Peyer's patch (tissue), 4 donors: ENCODE measurements around the gene TPPP.

Experiments
- POLR2A ChIP-seq, 2 donors: fragments of 450-650 bp; IDR thresholded peaks; one replicate each; pipeline ENCODE4 v1.5.1; 2017; ENCODE audit warnings: antibody characterized with exemption in 2 of 2, mild to moderate bottlenecking in 2 of 2, moderate library complexity in 2 of 2
- TF ChIP-seq, protein P1 (sequence below), 6 experiments: fragments of 450-650 bp in 4 of 6; fragments of 200-600 bp in 2 of 6; sonication (generic) in 1 of 6; IDR thresholded peaks; one replicate each; pipeline ENCODE4 v1.5.1; 2017 to 2019; ENCODE audit warnings: antibody characterized with exemption in 6 of 6, mild to moderate bottlenecking in 3 of 6, moderate library complexity in 1 of 6

DNA sequence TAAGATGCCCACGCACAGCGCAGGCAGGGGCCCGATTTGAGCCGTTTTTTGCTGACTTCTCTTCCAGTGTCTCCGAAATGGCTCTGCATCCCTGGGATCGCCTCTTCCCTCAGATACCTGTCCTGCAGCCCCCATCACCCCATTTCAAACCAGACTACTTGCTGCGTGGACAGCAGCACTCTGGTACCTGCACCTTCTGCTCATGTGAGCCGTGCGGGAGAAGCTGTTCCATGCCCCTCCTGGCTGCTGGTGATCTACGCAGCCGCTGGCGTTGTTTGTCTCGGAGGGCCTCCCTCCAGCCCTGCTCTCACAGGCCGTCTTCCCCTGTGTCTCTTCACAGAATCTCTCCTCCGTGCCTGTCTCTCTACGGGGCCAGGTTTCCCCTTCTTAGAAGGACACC, 67.6 kb downstream of the TPPP start:
- TF ChIP-seq, protein P1, sequence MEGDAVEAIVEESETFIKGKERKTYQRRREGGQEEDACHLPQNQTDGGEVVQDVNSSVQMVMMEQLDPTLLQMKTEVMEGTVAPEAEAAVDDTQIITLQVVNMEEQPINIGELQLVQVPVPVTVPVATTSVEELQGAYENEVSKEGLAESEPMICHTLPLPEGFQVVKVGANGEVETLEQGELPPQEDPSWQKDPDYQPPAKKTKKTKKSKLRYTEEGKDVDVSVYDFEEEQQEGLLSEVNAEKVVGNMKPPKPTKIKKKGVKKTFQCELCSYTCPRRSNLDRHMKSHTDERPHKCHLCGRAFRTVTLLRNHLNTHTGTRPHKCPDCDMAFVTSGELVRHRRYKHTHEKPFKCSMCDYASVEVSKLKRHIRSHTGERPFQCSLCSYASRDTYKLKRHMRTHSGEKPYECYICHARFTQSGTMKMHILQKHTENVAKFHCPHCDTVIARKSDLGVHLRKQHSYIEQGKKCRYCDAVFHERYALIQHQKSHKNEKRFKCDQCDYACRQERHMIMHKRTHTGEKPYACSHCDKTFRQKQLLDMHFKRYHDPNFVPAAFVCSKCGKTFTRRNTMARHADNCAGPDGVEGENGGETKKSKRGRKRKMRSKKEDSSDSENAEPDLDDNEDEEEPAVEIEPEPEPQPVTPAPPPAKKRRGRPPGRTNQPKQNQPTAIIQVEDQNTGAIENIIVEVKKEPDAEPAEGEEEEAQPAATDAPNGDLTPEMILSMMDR (IDR thresholded peaks at IDR 0.05) = no peak
- no peak for TF ChIP-seq POLR2A (IDR thresholded peaks at IDR 0.05)
